IMR-90 (cell line): ENCODE results near the gene VCL. TPM values are rescaled to one million over a fixed set of nuclear protein-coding genes. Genes with fewer than 3 reads are reported as not detected.

Experiments used
- ATAC-seq: fragments of 200-7000 bp; cut with Tn5 transposase; 2 replicates; pipeline ENCODE4 v1.9.1; 2020; ENCODE audit warnings: low read depth, mild to moderate bottlenecking, moderate library complexity
- BruUV-seq: library from RNA; stranded (reverse); fragments of 400-500 nt; replicated peaks from 2 replicates; lab custom pipeline; 2021; lab: Mats Ljungman, UMichigan
- CTCF ChIA-PET: fragments of 300-600 bp; formaldehyde crosslinking; extraction: SDS; loops from one replicate; lab custom pipeline; 2021; ENCODE audit warnings: antibody characterized with exemption; lab: Yijun Ruan, JAX
- POLR2A ChIA-PET: fragments of 300-600 bp; sonication (Branson Sonifier 250); formaldehyde crosslinking; loops from one replicate; lab custom pipeline; 2022; ENCODE audit warnings: antibody characterized with exemption; ENCODE audit not compliant: unreplicated experiment; lab: Charles Lee
- DNase-seq: peaks from one replicate; pipeline ENCODE4 v3.0.0; 2013
- H2AFZ ChIP-seq: replicated peaks from 2 replicates; pipeline ENCODE3; 2013; ENCODE audit warnings: low read length, mild to moderate bottlenecking; ENCODE audit not compliant: poor library complexity
- H2AK5ac ChIP-seq: 2 replicates; pipeline ENCODE4 v1.6.1; 2013; ENCODE audit warnings: low read depth, low read length, inconsistent platforms
- H2AK9ac ChIP-seq: replicated peaks from 2 replicates; pipeline ENCODE3; 2013; ENCODE audit warnings: mild to moderate bottlenecking, low read depth, low read length, moderate library complexity; ENCODE audit not compliant: poor library complexity
- H2BK120ac ChIP-seq: 2 replicates; pipeline ENCODE4 v1.6.1; 2013; ENCODE audit warnings: low read depth, low read length, inconsistent platforms
- H2BK15ac ChIP-seq: 3 replicates; pipeline ENCODE4 v1.6.1; 2013; ENCODE audit warnings: low read depth, low read length, inconsistent platforms
- H2BK20ac ChIP-seq: 2 replicates; pipeline ENCODE4 v1.6.1; 2013; ENCODE audit warnings: low read depth, mild to moderate bottlenecking, inconsistent platforms, low read length, moderate library complexity
- H2BK5ac ChIP-seq: 2 replicates; pipeline ENCODE4 v1.6.1; 2013; ENCODE audit warnings: mild to moderate bottlenecking, low read depth, low read length, inconsistent platforms; ENCODE audit not compliant: poor library complexity, severe bottlenecking
- H3K14ac ChIP-seq: replicated peaks from 2 replicates; pipeline ENCODE4 v1.6.1; 2013; ENCODE audit warnings: low read depth, low read length, inconsistent platforms
- H3K18ac ChIP-seq: 2 replicates; pipeline ENCODE4 v1.6.1; 2013; ENCODE audit warnings: low read depth, low read length, control low read depth
- H3K23ac ChIP-seq: 2 replicates; pipeline ENCODE4 v1.6.1; 2013; ENCODE audit warnings: low read depth, low read length, inconsistent platforms
- H3K27ac ChIP-seq: 2 replicates; pipeline ENCODE4 v1.5.1; 2013; ENCODE audit warnings: mild to moderate bottlenecking, control low read depth, low read length; ENCODE audit not compliant: insufficient read depth
- H3K27me3 ChIP-seq: 2 replicates; pipeline ENCODE4 v1.6.1; 2013; ENCODE audit warnings: low read length; ENCODE audit not compliant: control insufficient read depth, insufficient read depth
- H3K36me3 ChIP-seq: 2 replicates; pipeline ENCODE4 v1.6.1; 2013; ENCODE audit warnings: low read length, mixed read lengths; ENCODE audit not compliant: control insufficient read depth, insufficient read depth
- H3K4ac ChIP-seq: 2 replicates; pipeline ENCODE4 v1.6.1; 2013; ENCODE audit warnings: low read depth, low read length, inconsistent platforms
- H3K4me1 ChIP-seq: 2 replicates; pipeline ENCODE4 v1.6.1; 2013; ENCODE audit warnings: low read length, mixed read lengths; ENCODE audit not compliant: control insufficient read depth, insufficient read depth
- H3K4me2 ChIP-seq: 2 replicates; pipeline ENCODE4 v1.6.1; 2013; ENCODE audit warnings: low read depth, mild to moderate bottlenecking, control low read depth, low read length, moderate library complexity
- H3K4me3 ChIP-seq: 2 replicates; pipeline ENCODE4 v1.5.1; 2013; ENCODE audit warnings: low read depth, mild to moderate bottlenecking, control low read depth, low read length, moderate library complexity; ENCODE audit not compliant: insufficient read depth
- H3K56ac ChIP-seq: 2 replicates; pipeline ENCODE4 v1.6.1; 2013; ENCODE audit warnings: low read length, inconsistent platforms; ENCODE audit not compliant: insufficient read depth; ENCODE audit errors: extremely low read depth
- H3K79me1 ChIP-seq, 2 experiments: 2 replicates each; pipeline ENCODE4 v1.6.1; 2013; ENCODE audit warnings: low read length in 2 of 2, inconsistent platforms in 1 of 2, low read depth in 1 of 2
- H3K9ac ChIP-seq: 2 replicates; pipeline ENCODE4 v1.6.1; 2013; ENCODE audit warnings: low read depth, low read length, control low read depth
- H3K9me1 ChIP-seq: 2 replicates; pipeline ENCODE4 v1.6.1; 2013; ENCODE audit warnings: low read length, inconsistent platforms; ENCODE audit not compliant: insufficient read depth
- H3K9me3 ChIP-seq: 2 replicates; pipeline ENCODE4 v1.6.1; 2013; ENCODE audit warnings: low read length; ENCODE audit not compliant: control insufficient read depth, insufficient read depth
- H4K20me1 ChIP-seq: 2 replicates; pipeline ENCODE4 v1.6.1; 2013; ENCODE audit warnings: low read length, inconsistent platforms; ENCODE audit not compliant: insufficient read depth
- H4K5ac ChIP-seq: 2 replicates; pipeline ENCODE4 v1.6.1; 2013; ENCODE audit warnings: mild to moderate bottlenecking, low read depth, low read length, control low read depth
- H4K8ac ChIP-seq, 2 experiments: 2 replicates each; pipeline ENCODE4 v1.6.1; 2013; ENCODE audit warnings: low read depth in 2 of 2, low read length in 2 of 2, control low read depth in 1 of 2, inconsistent platforms in 1 of 2
- H4K91ac ChIP-seq: 2 replicates; pipeline ENCODE4 v1.6.1; 2013; ENCODE audit warnings: low read depth, low read length, inconsistent platforms; ENCODE audit not compliant: insufficient read depth
- BHLHE40 ChIP-seq: fragments of 150-350 bp; IDR thresholded peaks from 2 replicates; pipeline ENCODE4 v1.6.1; 2016; ENCODE audit warnings: mild to moderate bottlenecking, low read depth, low read length
- CEBPB ChIP-seq: IDR thresholded peaks from 2 replicates; pipeline ENCODE4 v1.6.1; 2012; ENCODE audit warnings: low read depth, low read length, improper control_type of control experiment
- FOS ChIP-seq: fragments of 150-350 bp; IDR thresholded peaks from 2 replicates; pipeline ENCODE4 v1.6.1; 2016; ENCODE audit warnings: low read depth, low read length
- MAZ ChIP-seq: IDR thresholded peaks from 2 replicates; pipeline ENCODE4 v1.6.1; 2012; ENCODE audit warnings: low read depth, mild to moderate bottlenecking, low read length, improper control_type of control experiment, moderate library complexity, borderline replicate concordance
- MXI1 ChIP-seq: IDR thresholded peaks from 2 replicates; pipeline ENCODE4 v1.6.1; 2012; ENCODE audit warnings: low read depth, mild to moderate bottlenecking, low read length, moderate library complexity, borderline replicate concordance
- NFE2L2 ChIP-seq: fragments of 150-350 bp; IDR thresholded peaks from 2 replicates; pipeline ENCODE4 v1.6.1; 2016; ENCODE audit warnings: low read depth, mild to moderate bottlenecking, low read length
- POLR2A ChIP-seq: IDR thresholded peaks from 2 replicates; pipeline ENCODE4 v1.6.1; 2012; ENCODE audit warnings: mild to moderate bottlenecking, low read depth, low read length
- RAD21 ChIP-seq: IDR thresholded peaks from 2 replicates; pipeline ENCODE4 v1.6.1; 2012; ENCODE audit warnings: low read length, improper control_type of control experiment
- SMC3 ChIP-seq: fragments of 150-350 bp; IDR thresholded peaks from 2 replicates; pipeline ENCODE4 v1.6.1; 2016; ENCODE audit warnings: low read depth, mild to moderate bottlenecking, antibody characterized with exemption, low read length, moderate library complexity
- WGBS, 2 experiments: methylation state at CpG; one replicate each; pipeline versions ENCODE4 v1.1.5 to v1.1.7; 2013; ENCODE audit warnings: missing lambda C conversion rate in 2 of 2; ENCODE audit not compliant: insufficient read length in 1 of 2; ENCODE audit errors: extremely low coverage in 2 of 2; 5-methylcytosine and 5-hydroxymethylcytosine counted together
- dilution Hi-C: fragments of 300-500 bp; cut with HindIII; formaldehyde crosslinking; loops from one replicate; pipeline ENCODE4 v1.14.3; 2018; ENCODE audit warnings: low sequenced_read_pairs; ENCODE audit not compliant: unreplicated experiment
- in situ Hi-C: fragments of 300-500 bp; cut with MboI; formaldehyde crosslinking; loops from 3 replicates; pipeline ENCODE4 v1.14.3; 2019; ENCODE audit warnings: low sequenced_read_pairs, inconsistent platforms, mixed read lengths
- intact Hi-C: fragments of 100-400 bp; cut with micrococcal nuclease; formaldehyde crosslinking; loops from 2 replicates; pipeline ENCODE4 v1.10.0; 2022
- polyA plus RNA-seq, 3 experiments: library from polyadenylated mRNA; depleted of rRNA; stranded (reverse); fragments of >200 nt; gene quantifications; 2 replicates each; pipeline ENCODE4 v1.2.3, GENCODE V29; 2012; ENCODE audit warnings: low replicate concordance in 1 of 3
- total RNA-seq: library from RNA; depleted of rRNA; stranded (reverse); fragments of >200 nt; gene quantifications from 2 replicates; pipeline ENCODE4 v1.2.3, GENCODE V29; 2012
- TF ChIP-seq, protein P1 (sequence below): conservative IDR thresholded peaks from 2 replicates; pipeline ENCODE4 v1.5.1; 2012; ENCODE audit warnings: mild to moderate bottlenecking, low read depth, low read length, improper control_type of control experiment
- TF ChIP-seq, protein P2 (sequence below): fragments of 150-350 bp; IDR thresholded peaks from 2 replicates; pipeline ENCODE4 v1.6.1; 2017; ENCODE audit warnings: mild to moderate bottlenecking, antibody characterized with exemption, low read length, low read depth

The VCL gene
- total and polyA plus RNA-seq, 2 of the 4 experiments (the other 2 are of a cell fraction): 227 to 283 TPM

DNA sequence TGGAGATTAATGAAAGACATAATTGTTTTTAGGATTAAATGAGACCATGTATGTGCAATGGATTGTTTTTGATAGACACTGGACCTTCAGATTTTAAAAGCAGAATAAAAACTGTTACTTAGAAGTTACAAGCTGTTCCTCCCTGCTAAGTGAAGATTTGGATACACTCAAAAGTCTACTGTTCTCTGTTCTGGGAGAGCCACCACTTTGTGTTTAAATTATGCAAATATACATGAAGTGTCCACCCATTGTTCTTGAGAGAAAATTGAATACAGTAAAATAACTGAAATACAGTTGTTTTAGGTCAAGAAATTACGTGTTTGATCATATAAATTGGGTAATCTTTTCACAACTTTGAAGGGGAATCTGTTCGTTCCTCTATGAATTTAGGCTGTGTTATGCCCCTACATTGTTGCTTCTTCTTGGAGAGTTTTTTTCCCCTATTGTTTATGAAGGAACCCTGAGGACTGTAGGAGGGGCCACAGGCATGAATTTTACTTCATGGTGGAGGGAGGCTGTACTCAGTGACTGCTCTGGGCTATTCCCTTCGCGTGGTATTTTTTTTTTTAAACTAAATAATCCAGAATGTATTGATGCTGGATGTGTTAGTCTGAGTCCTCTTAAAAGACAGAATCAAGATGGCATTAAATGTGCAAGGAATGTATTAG lies 18.6 kb upstream of the VCL start:
- no peak overlapping the region for H2BK20ac ChIP-seq
- H3K4me1 ChIP-seq: no peaks in the 10 kb centered on the region
- H3K79me1 ChIP-seq: no peaks in the 10 kb centered on the region
- DNase-seq: no peak
- no peak overlapping the region for H2BK15ac ChIP-seq
- no peak overlapping the region for H4K91ac ChIP-seq
- POLR2A ChIA-PET: no interaction called here
- in situ Hi-C loops (no loop called here), dilution Hi-C loops (no loop called here), intact Hi-C loops (no loop called here)
- H2AK9ac ChIP-seq: no peak overlapping the region
- H4K5ac ChIP-seq: no peak overlapping the region
- H2AK5ac ChIP-seq: no peak overlapping the region
- BruUV-seq: no TSS peak
- H3K4me3 ChIP-seq: no peak overlapping the region
- no peak overlapping the region for H2BK5ac ChIP-seq
- H3K27me3 ChIP-seq: no peaks in the 10 kb centered on the region
- H4K8ac ChIP-seq: no peak overlapping the region
- no CpG with 5 or more reads among the region's 4 CpGs for WGBS, 2 experiments
- no peak for ATAC-seq
- H3K23ac ChIP-seq: no peak overlapping the region
- H2AFZ ChIP-seq: no peak overlapping the region
- TF ChIP-seq NFE2L2: no peak
- TF ChIP-seq MXI1: no peak
- no peak for TF ChIP-seq POLR2A
- TF ChIP-seq, protein P1, sequence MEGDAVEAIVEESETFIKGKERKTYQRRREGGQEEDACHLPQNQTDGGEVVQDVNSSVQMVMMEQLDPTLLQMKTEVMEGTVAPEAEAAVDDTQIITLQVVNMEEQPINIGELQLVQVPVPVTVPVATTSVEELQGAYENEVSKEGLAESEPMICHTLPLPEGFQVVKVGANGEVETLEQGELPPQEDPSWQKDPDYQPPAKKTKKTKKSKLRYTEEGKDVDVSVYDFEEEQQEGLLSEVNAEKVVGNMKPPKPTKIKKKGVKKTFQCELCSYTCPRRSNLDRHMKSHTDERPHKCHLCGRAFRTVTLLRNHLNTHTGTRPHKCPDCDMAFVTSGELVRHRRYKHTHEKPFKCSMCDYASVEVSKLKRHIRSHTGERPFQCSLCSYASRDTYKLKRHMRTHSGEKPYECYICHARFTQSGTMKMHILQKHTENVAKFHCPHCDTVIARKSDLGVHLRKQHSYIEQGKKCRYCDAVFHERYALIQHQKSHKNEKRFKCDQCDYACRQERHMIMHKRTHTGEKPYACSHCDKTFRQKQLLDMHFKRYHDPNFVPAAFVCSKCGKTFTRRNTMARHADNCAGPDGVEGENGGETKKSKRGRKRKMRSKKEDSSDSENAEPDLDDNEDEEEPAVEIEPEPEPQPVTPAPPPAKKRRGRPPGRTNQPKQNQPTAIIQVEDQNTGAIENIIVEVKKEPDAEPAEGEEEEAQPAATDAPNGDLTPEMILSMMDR: no peak
- no peak for TF ChIP-seq RAD21
- TF ChIP-seq SMC3: no peak
- TF ChIP-seq BHLHE40: no peak
- TF ChIP-seq MAZ: no peak
- TF ChIP-seq, protein P2, sequence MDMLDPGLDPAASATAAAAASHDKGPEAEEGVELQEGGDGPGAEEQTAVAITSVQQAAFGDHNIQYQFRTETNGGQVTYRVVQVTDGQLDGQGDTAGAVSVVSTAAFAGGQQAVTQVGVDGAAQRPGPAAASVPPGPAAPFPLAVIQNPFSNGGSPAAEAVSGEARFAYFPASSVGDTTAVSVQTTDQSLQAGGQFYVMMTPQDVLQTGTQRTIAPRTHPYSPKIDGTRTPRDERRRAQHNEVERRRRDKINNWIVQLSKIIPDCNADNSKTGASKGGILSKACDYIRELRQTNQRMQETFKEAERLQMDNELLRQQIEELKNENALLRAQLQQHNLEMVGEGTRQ: no peak
- TF ChIP-seq CEBPB: no peak
- TF ChIP-seq FOS: no peak
- no peaks in the 10 kb centered on the region for H3K36me3 ChIP-seq
- H3K4ac ChIP-seq: no peak overlapping the region
- H3K27ac ChIP-seq: no peak overlapping the region
- H3K9me1 ChIP-seq: no peaks in the 10 kb centered on the region
- H2BK120ac ChIP-seq: no peak overlapping the region
- no peak overlapping the region for H3K14ac ChIP-seq
- no peak overlapping the region for H3K18ac ChIP-seq
- H3K9ac ChIP-seq: no peak overlapping the region
- CTCF ChIA-PET: no interaction called here
- H3K9me3 ChIP-seq: peaks cover 2% of the 10 kb centered on the region; the same call in 1 of the 2 replicates
- H3K4me2 ChIP-seq: no peak overlapping the region
- no peaks in the 10 kb centered on the region for H4K20me1 ChIP-seq
- no peak overlapping the region for H3K56ac ChIP-seq
